Stomach (tissue), 9 donors: ENCODE data around the gene CFAP299. TPM values are rescaled to one million over a fixed set of nuclear protein-coding genes. Genes with fewer than 3 reads are reported as not detected.

Source experiments
- DNase-seq, 2 donors: peaks; one replicate each; pipeline versions ENCODE4 v3.0.0 to v3.0.0-alpha.2; 2013 to 2019
- H3K27ac ChIP-seq, 5 donors: fragments of 200-600 bp in 4 of 5; sonication (generic) in 4 of 5; one replicate each; pipeline ENCODE4 v1.5.1; 2013 to 2019; ENCODE audit warnings: mild to moderate bottlenecking in 1 of 5, moderate library complexity in 1 of 5
- H3K27me3 ChIP-seq, 3 donors: fragments of 200-600 bp; sonication (generic); one replicate each; pipeline ENCODE4 v1.5.1; 2017 to 2019; ENCODE audit warnings: mixed run types in 1 of 3
- H3K36me3 ChIP-seq, 4 donors: fragments of 200-600 bp; sonication (generic); 1 replicate in 3 of 4; 2 replicates in 1 of 4; pipeline ENCODE4 v1.5.1; 2016 to 2019
- H3K4me1 ChIP-seq, 4 donors: fragments of 200-600 bp; sonication (generic); one replicate each; pipeline ENCODE4 v1.5.1; 2016 to 2019
- H3K4me3 ChIP-seq, 4 donors: fragments of 200-600 bp; sonication (generic) in 3 of 4; one replicate each; pipeline ENCODE4 v1.5.1; 2016 to 2019; ENCODE audit warnings: mild to moderate bottlenecking in 1 of 4
- H3K9me3 ChIP-seq, 4 donors: fragments of 200-600 bp; sonication (generic); one replicate each; pipeline ENCODE4 v1.5.1; 2016 to 2019
- EP300 ChIP-seq: sonication (generic); formaldehyde crosslinking; IDR thresholded peaks from one replicate; pipeline ENCODE4 v1.6.1; 2017; ENCODE audit warnings: antibody characterized with exemption
- POLR2A ChIP-seq, 4 donors: fragments of 450-650 bp; IDR thresholded peaks; one replicate each; pipeline ENCODE4 v1.6.1; 2016; ENCODE audit warnings: antibody characterized with exemption in 4 of 4, control low read depth in 2 of 4, mild to moderate bottlenecking in 1 of 4, moderate library complexity in 1 of 4
- POLR2AphosphoS5 ChIP-seq, 3 donors: sonication (generic); formaldehyde crosslinking; IDR thresholded peaks; one replicate each; pipeline ENCODE4 v1.6.1; 2016; ENCODE audit warnings: antibody characterized with exemption in 3 of 3
- WGBS, 5 donors: extraction: QIAGEN DNeasy Blood & Tissue Kit in 3 of 5; methylation state at CpG; one replicate each; pipeline versions ENCODE4 v1.1.5 to v1.1.7; 2013 to 2018; 5-methylcytosine and 5-hydroxymethylcytosine counted together
- intact Hi-C: fragments of 100-400 bp; cut with DNase I; formaldehyde crosslinking; loops from one replicate; pipeline ENCODE4 v1.15.1; 2023; ENCODE audit warnings: low total_unique reads
- polyA plus RNA-seq, 3 donors: library from polyadenylated mRNA; stranded (reverse); fragments of 200-250 nt; gene quantifications; one replicate each; pipeline ENCODE4 v1.2.3, GENCODE V29; 2013
- total RNA-seq, 5 donors: library from RNA; depleted of rRNA; stranded (reverse); fragments of >200 nt; gene quantifications; one replicate each; pipeline versions ENCODE4 v1.1.0 to v1.2.3, GENCODE V29; 2014 to 2016
- TF ChIP-seq, protein P1 (sequence below), 7 experiments: fragments of 450-650 bp in 4 of 7; fragments of 200-600 bp in 3 of 7; sonication (generic) in 3 of 7; IDR thresholded peaks; one replicate each; pipeline ENCODE4 v1.5.1; 2016 to 2019; ENCODE audit warnings: antibody characterized with exemption in 7 of 7, control low read depth in 2 of 7, mild to moderate bottlenecking in 1 of 7
- donor health status: healthy with polysubstance abuse.
- donor health status: Bipolar disorder and iron deficiency.
- donor health status: healthy.

The CFAP299 gene
- total and polyA plus RNA-seq, 8 donors = 0.73 TPM; not detected in 7

DNA sequence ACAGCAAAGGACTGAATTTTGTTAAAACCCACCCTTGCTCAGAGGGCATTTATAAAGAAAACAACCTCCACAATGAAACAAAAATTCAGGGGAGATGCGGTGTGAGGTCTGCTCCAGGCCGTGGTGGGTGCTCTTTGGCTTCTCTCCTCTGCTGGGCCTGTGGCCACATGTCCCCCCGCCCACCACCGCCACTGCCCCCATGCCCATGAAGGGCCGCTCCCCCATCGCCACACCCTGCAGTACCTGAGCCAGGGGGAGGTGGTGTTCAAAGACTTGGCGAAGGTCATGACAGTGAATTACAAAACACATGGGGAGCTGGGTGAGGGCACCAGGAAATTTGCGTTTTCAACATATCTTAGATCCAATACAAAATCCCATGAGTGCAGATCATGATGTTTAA, 14.2 kb upstream of the CFAP299 start:
- no peak for DNase-seq
- Histone ChIP-seq H3K27ac (no peak overlapping the region), H3K4me1 (no peaks in the 10 kb centered on the region), H3K36me3 (no peaks in the 10 kb centered on the region), H3K4me3 (no peak overlapping the region), H3K27me3 (no peaks in the 10 kb centered on the region), H3K9me3 (no peaks in the 10 kb centered on the region)
- WGBS, 5 donors = 89 to 97% (median 92%) methylated on average over 7 to 8 of the region's 8 CpGs
- intact Hi-C loops = no loop called here
- TF ChIP-seq EP300 (no peak), POLR2A (IDR thresholded peaks at IDR 0.05) (no peak), POLR2AphosphoS5 (IDR thresholded peaks at IDR 0.05) (no peak)
- TF ChIP-seq, protein P1, sequence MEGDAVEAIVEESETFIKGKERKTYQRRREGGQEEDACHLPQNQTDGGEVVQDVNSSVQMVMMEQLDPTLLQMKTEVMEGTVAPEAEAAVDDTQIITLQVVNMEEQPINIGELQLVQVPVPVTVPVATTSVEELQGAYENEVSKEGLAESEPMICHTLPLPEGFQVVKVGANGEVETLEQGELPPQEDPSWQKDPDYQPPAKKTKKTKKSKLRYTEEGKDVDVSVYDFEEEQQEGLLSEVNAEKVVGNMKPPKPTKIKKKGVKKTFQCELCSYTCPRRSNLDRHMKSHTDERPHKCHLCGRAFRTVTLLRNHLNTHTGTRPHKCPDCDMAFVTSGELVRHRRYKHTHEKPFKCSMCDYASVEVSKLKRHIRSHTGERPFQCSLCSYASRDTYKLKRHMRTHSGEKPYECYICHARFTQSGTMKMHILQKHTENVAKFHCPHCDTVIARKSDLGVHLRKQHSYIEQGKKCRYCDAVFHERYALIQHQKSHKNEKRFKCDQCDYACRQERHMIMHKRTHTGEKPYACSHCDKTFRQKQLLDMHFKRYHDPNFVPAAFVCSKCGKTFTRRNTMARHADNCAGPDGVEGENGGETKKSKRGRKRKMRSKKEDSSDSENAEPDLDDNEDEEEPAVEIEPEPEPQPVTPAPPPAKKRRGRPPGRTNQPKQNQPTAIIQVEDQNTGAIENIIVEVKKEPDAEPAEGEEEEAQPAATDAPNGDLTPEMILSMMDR (IDR thresholded peaks at IDR 0.05) = no peak

GRCh38 chr4:80321776-80322175, 13.8 kb upstream of the CFAP299 start:
- DNase-seq = no peak

DNA sequence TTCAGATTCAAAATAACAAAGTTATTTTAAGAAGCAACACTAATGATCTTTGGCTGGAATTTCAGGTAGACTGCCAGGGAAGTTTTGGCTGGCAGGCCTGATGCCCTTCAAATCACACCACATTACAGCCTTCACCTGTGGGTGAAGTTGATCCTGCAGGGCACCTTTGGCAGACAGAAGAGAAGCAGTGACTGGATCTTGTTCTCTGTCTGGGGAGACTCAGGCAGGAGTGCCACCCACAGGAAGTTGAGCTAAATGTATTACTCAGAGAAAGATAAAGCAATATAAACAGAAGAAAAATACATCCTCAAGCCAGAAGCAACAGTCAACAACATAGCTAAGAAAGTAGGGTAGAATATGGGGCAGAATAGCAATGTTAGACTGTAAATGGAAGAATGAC, 12.8 kb upstream of the CFAP299 start:
- DNase-seq = peak in 1 of 2 donors; percentile 39
- H3K9me3 ChIP-seq = no peaks in the 10 kb centered on the region
- H3K4me3 ChIP-seq = no peak overlapping the region
- H3K36me3 ChIP-seq = no peaks in the 10 kb centered on the region
- intact Hi-C loops = no loop called here
- H3K27me3 ChIP-seq = no peaks in the 10 kb centered on the region
- TF ChIP-seq POLR2AphosphoS5 (IDR thresholded peaks at IDR 0.05) (no peak), EP300 (no peak), POLR2A (IDR thresholded peaks at IDR 0.05) (no peak)
- TF ChIP-seq, protein P1 (IDR thresholded peaks at IDR 0.05) = no peak
- no peak overlapping the region for H3K27ac ChIP-seq
- H3K4me1 ChIP-seq = no peaks in the 10 kb centered on the region

More at GRCh38 chr4:80321776-80322175, 13.8 kb upstream of the CFAP299 start:
- TF ChIP-seq, protein P1 (IDR thresholded peaks at IDR 0.05) = no peak
- no peak for TF ChIP-seq POLR2AphosphoS5 (IDR thresholded peaks at IDR 0.05)
- TF ChIP-seq POLR2A (IDR thresholded peaks at IDR 0.05) = no peak
- TF ChIP-seq EP300 = no peak
- H3K4me1 ChIP-seq = no peaks in the 10 kb centered on the region
- H3K27me3 ChIP-seq = no peaks in the 10 kb centered on the region
- H3K27ac ChIP-seq = no peak overlapping the region
- no peaks in the 10 kb centered on the region for H3K36me3 ChIP-seq
- 73 to 83% (median 79%) methylated on average over 4 of the region's 4 CpGs for WGBS, 5 donors
- no peak overlapping the region for H3K4me3 ChIP-seq
- H3K9me3 ChIP-seq = no peaks in the 10 kb centered on the region
- intact Hi-C loops = no loop called here

GRCh38 chr4:80324171-80324570, 11.4 kb upstream of the CFAP299 start:
- H3K4me3 ChIP-seq = no peak overlapping the region
- no peaks in the 10 kb centered on the region for H3K9me3 ChIP-seq
- TF ChIP-seq POLR2AphosphoS5 (IDR thresholded peaks at IDR 0.05) (no peak), EP300 (no peak), POLR2A (IDR thresholded peaks at IDR 0.05) (no peak)
- TF ChIP-seq, protein P1 (IDR thresholded peaks at IDR 0.05) = no peak
- no peak for DNase-seq
- no peaks in the 10 kb centered on the region for H3K27me3 ChIP-seq
- no peaks in the 10 kb centered on the region for H3K4me1 ChIP-seq
- H3K36me3 ChIP-seq = no peaks in the 10 kb centered on the region
- no peak overlapping the region for H3K27ac ChIP-seq
- WGBS, 5 donors = 79 to 85% (median 83%) methylated on average over 6 of the region's 6 CpGs
- intact Hi-C loops = no loop called here
